ENCODE data around the gene DYRK1B.

DYRK1B gene

GRCh38 chr19:39824143-39825092 lies 9.5 kb downstream of the DYRK1B start:
- Histone ChIP-seq H3K36me3 (peaks cover 22 to 43% (median 36%) of the 10 kb centered on the region in 3 donors), H3K4me1 (peaks cover 0 to 16% (median 11%) of the 10 kb centered on the region in 4 donors), H3K4me3 (peak overlapping the region; percentile 61 to 76), H3K27me3 (no peaks in the 10 kb centered on the region), H3K27ac (peak overlapping the region; percentile 76 to 81), H3K9me3 (no peaks in the 10 kb centered on the region)
- TF ChIP-seq CTCF (IDR thresholded peaks at IDR 0.05), result peak in 1 of 2 experiments; percentile 37
- DNase-seq, result peak; percentile 94 to 95
- intact Hi-C loops (cut with DNase I; ENCODE audit: low total_unique reads), result no loop called here

GRCh38 chr19:39823686-39824085 lies 10.3 kb downstream of the DYRK1B start:
- Histone ChIP-seq H3K27me3 (no peaks in the 10 kb centered on the region), H3K27ac (peak overlapping the region; percentile 76 to 81), H3K4me1 (peaks cover 0 to 16% (median 11%) of the 10 kb centered on the region in 4 donors), H3K9me3 (no peaks in the 10 kb centered on the region), H3K36me3 (peaks cover 18 to 35% (median 33%) of the 10 kb centered on the region in 3 donors), H3K4me3 (peak overlapping the region; percentile 61 to 76)
- intact Hi-C loops (cut with DNase I; ENCODE audit: low total_unique reads), result no loop called here
- no peak for DNase-seq
- no peak for TF ChIP-seq CTCF (IDR thresholded peaks at IDR 0.05)

DNA sequence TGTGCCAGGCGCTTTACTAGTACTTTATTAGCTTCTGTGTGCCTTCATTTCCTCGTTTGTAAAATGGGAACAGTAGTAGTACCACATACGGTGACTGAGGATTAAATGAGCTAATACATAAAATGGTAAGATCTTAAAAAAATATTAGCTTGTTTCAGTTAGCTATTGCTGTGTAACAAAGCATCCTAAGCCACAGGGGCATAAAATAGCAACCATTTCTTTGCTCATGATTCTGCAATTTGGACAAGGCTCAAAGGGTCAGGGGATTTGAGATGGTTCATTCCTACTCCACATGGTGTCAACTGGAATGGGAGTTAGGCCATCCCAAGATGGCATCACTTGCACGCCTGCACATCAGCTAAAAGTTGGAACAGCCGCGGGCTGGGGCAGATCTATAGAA lies 13.3 kb downstream of the DYRK1B start:
- Histone ChIP-seq H3K27ac (no peak overlapping the region), H3K4me3 (no peak overlapping the region), H3K27me3 (no peaks in the 10 kb centered on the region), H3K4me1 (peaks cover 0 to 16% (median 11%) of the 10 kb centered on the region in 4 donors), H3K9me3 (no peaks in the 10 kb centered on the region), H3K36me3 (peaks cover 0 to 28% (median 10%) of the 10 kb centered on the region in 3 donors)
- intact Hi-C loops (cut with DNase I; ENCODE audit: low total_unique reads), result no loop called here
- TF ChIP-seq CTCF (IDR thresholded peaks at IDR 0.05), result no peak
- no peak for DNase-seq

DNA sequence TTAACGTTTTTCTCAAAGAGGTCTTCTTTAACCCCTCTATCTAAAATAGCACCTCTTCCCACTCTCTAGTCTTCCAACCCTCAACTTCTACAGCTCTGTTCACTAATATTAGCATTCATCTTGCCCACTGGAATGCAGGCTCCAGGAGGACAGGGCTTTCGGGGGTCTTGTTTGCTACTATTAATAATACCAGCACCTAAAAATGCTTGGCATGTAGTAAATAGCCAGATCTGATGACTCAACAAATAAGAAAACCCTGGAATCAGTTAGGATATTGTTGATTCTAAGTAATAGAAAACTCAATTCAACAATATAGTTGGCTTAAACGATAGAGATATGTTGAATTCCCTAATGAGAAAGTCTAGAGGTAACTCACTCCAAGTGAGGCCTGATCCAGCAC lies 14.2 kb downstream of the DYRK1B start:
- H3K4me1 ChIP-seq, result peaks cover 0 to 11% (median 8%) of the 10 kb centered on the region in 4 donors
- peaks cover 0 to 30% (median 5%) of the 10 kb centered on the region in 3 donors for H3K36me3 ChIP-seq
- intact Hi-C loops (cut with DNase I; ENCODE audit: low total_unique reads), result no loop called here
- H3K27ac ChIP-seq, result no peak overlapping the region
- DNase-seq, result no peak
- no peak for TF ChIP-seq CTCF (IDR thresholded peaks at IDR 0.05)
- H3K9me3 ChIP-seq, result no peaks in the 10 kb centered on the region
- H3K27me3 ChIP-seq, result no peaks in the 10 kb centered on the region
- H3K4me3 ChIP-seq, result no peak overlapping the region

GRCh38 chr19:39818626-39819097 lies 15.3 kb downstream of the DYRK1B start:
- intact Hi-C loops (cut with DNase I; ENCODE audit: low total_unique reads), result no loop called here
- no peak for TF ChIP-seq CTCF (IDR thresholded peaks at IDR 0.05)
- peaks cover 0 to 30% (median 5%) of the 10 kb centered on the region in 3 donors for H3K36me3 ChIP-seq
- peaks cover 0 to 6% (median 4%) of the 10 kb centered on the region in 4 donors for H3K4me1 ChIP-seq
- no peaks in the 10 kb centered on the region for H3K27me3 ChIP-seq
- H3K9me3 ChIP-seq, result no peaks in the 10 kb centered on the region
- DNase-seq, result no peak
- no peak overlapping the region for H3K4me3 ChIP-seq
- no peak overlapping the region for H3K27ac ChIP-seq
